Testis (tissue), 3 donors: ENCODE data around the gene SMYD5. TPM values are rescaled to one million over a fixed set of nuclear protein-coding genes. Genes with fewer than 3 reads are reported as not detected.

Experiments
- DNase-seq: peaks from one replicate; pipeline ENCODE4 v3.0.0-alpha.2; 2019
- H3K27ac ChIP-seq, 2 donors: fragments of 200-600 bp; sonication (generic); one replicate each; pipeline ENCODE4 v1.5.1; 2019
- H3K27me3 ChIP-seq: fragments of 200-600 bp; sonication (generic); one replicate; pipeline ENCODE4 v1.5.1; 2019
- H3K36me3 ChIP-seq: fragments of 200-600 bp; sonication (generic); one replicate; pipeline ENCODE4 v1.5.1; 2017; ENCODE audit warnings: low read depth; ENCODE audit errors: missing control alignments
- H3K4me1 ChIP-seq: fragments of 200-600 bp; sonication (generic); one replicate; pipeline ENCODE4 v1.5.1; 2019
- H3K4me3 ChIP-seq, 2 donors: fragments of 200-600 bp; sonication (generic); one replicate each; pipeline ENCODE4 v1.5.1; 2017 to 2019
- H3K9me3 ChIP-seq: fragments of 200-600 bp; sonication (generic); one replicate; pipeline ENCODE4 v1.5.1; 2017
- POLR2A ChIP-seq: fragments of 450-650 bp; IDR thresholded peaks from one replicate; pipeline ENCODE4 v1.6.1; 2017; ENCODE audit warnings: antibody characterized with exemption, mild to moderate bottlenecking, moderate library complexity
- WGBS, 2 donors: methylation state at CpG; one replicate each; pipeline ENCODE4 v1.1.5; 2018; 5-methylcytosine and 5-hydroxymethylcytosine counted together
- intact Hi-C: fragments of 100-400 bp; cut with DNase I; formaldehyde crosslinking; loops from one replicate; pipeline ENCODE4 v1.15.1; 2023; ENCODE audit warnings: low total_unique reads
- polyA plus RNA-seq: library from polyadenylated mRNA; stranded (reverse); fragments of 350-450 nt; fragmentation: Illumina TruSeq; extraction: RNeasy Lipid Tissue Mini Kit (QIAGEN cat#74804); gene quantifications from one replicate; pipeline ENCODE4 v1.2.3, GENCODE V29; 2014; ENCODE audit warnings: low read depth, low replicate concordance; ENCODE audit not compliant: insufficient read depth
- total RNA-seq, 2 donors: library from RNA; depleted of rRNA; stranded (reverse); fragments of >200 nt; gene quantifications; one replicate each; pipeline ENCODE4 v1.2.3, GENCODE V29; 2016
- TF ChIP-seq, protein P1 (sequence below), 3 experiments: fragments of 450-650 bp in 2 of 3; fragments of 200-600 bp in 1 of 3; sonication (generic) in 1 of 3; IDR thresholded peaks; one replicate each; pipeline ENCODE4 v1.5.1; 2016 to 2019; ENCODE audit warnings: antibody characterized with exemption in 3 of 3, mild to moderate bottlenecking in 2 of 3, moderate library complexity in 1 of 3

The SMYD5 gene
- total and polyA plus RNA-seq, 3 donors from 2014 or later, result 36.4 to 58.2 (median 53.0) TPM

DNA sequence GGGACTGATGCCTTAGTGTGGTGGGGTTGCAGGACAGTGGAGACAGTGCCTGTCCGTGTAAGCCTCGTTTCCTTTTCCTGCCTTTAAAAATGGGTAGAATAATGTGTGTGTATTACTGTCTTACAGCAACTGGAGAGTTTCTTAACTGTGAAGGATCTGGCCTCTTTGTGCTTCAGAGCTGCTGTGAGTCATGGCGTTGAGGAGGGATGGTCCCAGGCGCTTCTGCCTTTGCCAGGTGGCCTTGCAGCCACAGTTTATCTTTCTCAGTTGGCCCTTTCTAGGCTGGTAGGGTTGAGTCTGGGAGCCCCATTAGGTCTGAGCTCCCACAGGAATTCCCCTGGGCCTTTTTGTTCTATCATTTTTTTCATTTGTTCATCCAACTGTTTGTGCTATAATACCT lies 9.8 kb downstream of the SMYD5 start:
- Histone ChIP-seq H3K9me3 (no peaks in the 10 kb centered on the region), H3K36me3 (no peaks in the 10 kb centered on the region), H3K27ac (no peak overlapping the region), H3K4me3 (no peak overlapping the region), H3K27me3 (no peaks in the 10 kb centered on the region), H3K4me1 (no peaks in the 10 kb centered on the region)
- WGBS, 2 donors, result 92 to 93% methylated on average over 4 of the region's 4 CpGs
- no peak for DNase-seq
- intact Hi-C loops, result no loop called here
- TF ChIP-seq, protein P1, sequence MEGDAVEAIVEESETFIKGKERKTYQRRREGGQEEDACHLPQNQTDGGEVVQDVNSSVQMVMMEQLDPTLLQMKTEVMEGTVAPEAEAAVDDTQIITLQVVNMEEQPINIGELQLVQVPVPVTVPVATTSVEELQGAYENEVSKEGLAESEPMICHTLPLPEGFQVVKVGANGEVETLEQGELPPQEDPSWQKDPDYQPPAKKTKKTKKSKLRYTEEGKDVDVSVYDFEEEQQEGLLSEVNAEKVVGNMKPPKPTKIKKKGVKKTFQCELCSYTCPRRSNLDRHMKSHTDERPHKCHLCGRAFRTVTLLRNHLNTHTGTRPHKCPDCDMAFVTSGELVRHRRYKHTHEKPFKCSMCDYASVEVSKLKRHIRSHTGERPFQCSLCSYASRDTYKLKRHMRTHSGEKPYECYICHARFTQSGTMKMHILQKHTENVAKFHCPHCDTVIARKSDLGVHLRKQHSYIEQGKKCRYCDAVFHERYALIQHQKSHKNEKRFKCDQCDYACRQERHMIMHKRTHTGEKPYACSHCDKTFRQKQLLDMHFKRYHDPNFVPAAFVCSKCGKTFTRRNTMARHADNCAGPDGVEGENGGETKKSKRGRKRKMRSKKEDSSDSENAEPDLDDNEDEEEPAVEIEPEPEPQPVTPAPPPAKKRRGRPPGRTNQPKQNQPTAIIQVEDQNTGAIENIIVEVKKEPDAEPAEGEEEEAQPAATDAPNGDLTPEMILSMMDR (IDR thresholded peaks at IDR 0.05), result no peak
- no peak for TF ChIP-seq POLR2A

DNA sequence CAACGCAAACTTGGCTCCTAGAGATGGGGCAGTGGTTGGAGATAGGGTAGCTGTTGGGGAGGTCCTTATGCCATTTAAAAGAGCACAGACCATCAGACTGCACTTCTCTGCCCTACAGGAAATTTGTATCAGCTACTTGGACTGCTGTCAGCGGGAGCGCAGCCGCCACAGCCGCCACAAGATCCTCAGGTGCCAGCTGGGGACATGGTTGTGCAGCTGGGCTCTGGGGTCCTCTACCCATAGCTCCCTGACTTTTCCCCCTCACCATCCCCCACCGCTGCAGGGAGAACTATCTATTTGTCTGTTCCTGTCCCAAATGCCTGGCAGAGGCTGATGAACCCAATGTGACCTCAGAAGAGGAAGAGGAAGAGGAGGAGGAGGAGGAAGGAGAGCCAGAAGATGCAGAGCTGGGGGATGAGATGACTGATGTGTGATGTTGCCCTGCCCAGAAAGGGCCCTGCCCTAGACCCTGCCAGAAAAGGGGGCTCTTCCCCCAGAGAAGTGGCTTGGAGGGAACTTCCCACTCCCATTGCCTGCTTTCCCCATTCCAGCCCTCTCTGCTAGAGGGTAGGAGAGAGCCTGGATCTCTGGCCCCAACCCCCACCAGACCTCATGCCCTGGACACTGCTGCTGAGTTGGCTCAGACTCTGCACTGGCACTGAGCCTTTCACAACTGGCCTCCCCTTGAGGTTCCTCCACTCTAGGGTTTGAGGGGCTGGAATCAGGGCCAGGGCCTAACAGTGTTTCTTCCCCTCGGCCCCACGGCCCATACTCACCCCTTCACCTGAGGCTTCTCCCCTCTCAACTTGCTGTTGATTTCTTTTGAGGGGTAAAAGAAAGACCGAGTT lies 11.7 kb downstream of the SMYD5 start:
- no peak for TF ChIP-seq POLR2A
- TF ChIP-seq, protein P1 (IDR thresholded peaks at IDR 0.05), result no peak
- Histone ChIP-seq H3K36me3 (no peaks in the 10 kb centered on the region), H3K27me3 (no peaks in the 10 kb centered on the region), H3K9me3 (no peaks in the 10 kb centered on the region), H3K27ac (no peak overlapping the region), H3K4me1 (no peaks in the 10 kb centered on the region), H3K4me3 (no peak overlapping the region)
- 74 to 81% methylated on average over 8 to 9 of the region's 9 CpGs for WGBS, 2 donors
- no peak for DNase-seq
- intact Hi-C loops, result no loop called here

DNA sequence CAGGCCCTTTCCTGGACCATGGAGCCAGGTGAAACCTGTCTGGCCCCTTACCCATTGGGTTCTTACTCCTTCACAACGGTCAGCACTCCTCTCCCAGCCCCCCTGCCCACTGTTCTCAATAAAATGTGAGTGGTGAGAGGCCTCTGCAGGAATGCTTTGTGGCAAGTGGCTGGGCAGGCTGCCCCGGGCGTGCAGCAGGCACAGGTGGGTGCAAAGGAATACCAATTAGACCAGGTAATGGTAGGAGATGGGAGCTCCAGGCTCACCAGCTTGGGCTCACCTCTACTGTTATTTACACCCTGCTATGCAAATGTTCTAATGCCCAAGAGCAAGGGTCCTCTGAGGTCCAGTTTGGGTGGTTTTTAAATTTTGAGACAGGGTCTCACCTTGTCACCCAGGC lies 13.0 kb downstream of the SMYD5 start:
- WGBS, 2 donors, result 89 to 90% methylated on average over 3 of the region's 3 CpGs
- H3K27me3 ChIP-seq, result no peaks in the 10 kb centered on the region
- no peak overlapping the region for H3K4me3 ChIP-seq
- no peak for TF ChIP-seq POLR2A
- TF ChIP-seq, protein P1 (IDR thresholded peaks at IDR 0.05), result no peak
- H3K9me3 ChIP-seq, result no peaks in the 10 kb centered on the region
- intact Hi-C loops, result no loop called here
- no peak overlapping the region for H3K27ac ChIP-seq
- no peaks in the 10 kb centered on the region for H3K36me3 ChIP-seq
- no peak for DNase-seq
- no peaks in the 10 kb centered on the region for H3K4me1 ChIP-seq

DNA sequence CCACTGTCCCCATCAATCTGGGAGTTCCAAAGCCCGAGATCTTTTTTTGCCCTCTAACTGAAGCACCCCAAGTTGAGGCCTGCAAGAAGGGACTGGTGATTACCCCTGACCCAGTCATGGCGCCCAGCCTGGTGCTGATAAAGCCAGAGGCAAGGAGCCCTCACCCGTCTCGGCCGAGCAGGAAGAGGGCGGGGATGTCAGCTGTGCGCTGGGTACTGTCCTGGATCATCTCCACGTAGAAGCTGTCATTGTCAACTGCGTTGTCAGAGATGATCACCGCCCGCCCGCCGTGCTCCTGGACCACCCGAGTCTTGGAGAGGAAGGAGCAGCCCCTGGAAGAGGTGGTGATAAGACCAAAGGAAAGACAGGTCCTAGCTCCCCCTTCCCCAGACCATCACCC lies 14.6 kb downstream of the SMYD5 start:
- H3K27me3 ChIP-seq, result no peaks in the 10 kb centered on the region
- TF ChIP-seq POLR2A, result no peak
- TF ChIP-seq, protein P1 (IDR thresholded peaks at IDR 0.05), result no peak
- H3K4me3 ChIP-seq, result no peak overlapping the region
- DNase-seq, result no peak
- no peaks in the 10 kb centered on the region for H3K9me3 ChIP-seq
- 77 to 82% methylated on average over 9 to 14 of the region's 14 CpGs for WGBS, 2 donors
- intact Hi-C loops, result no loop called here
- H3K27ac ChIP-seq, result no peak overlapping the region
- H3K4me1 ChIP-seq, result peaks cover 5% of the 10 kb centered on the region
- no peaks in the 10 kb centered on the region for H3K36me3 ChIP-seq
